A204.1 (cell line): Measurements from ENCODE around the gene PAX5.

Experiments used
- FAIRE-seq: peaks from 2 replicates; lab custom pipeline; 2012; peaks lifted over from hg19 to GRCh38; lab: Jason Lieb, UNC

Gene PAX5

GRCh38 chr9:36900856-36901220, 133.2 kb downstream of the PAX5 start:
- FAIRE-seq = no peak

- no peak for FAIRE-seq
These were observed 133.8 kb downstream of the PAX5 start for GRCh38 chr9:36900136-36900855.

GRCh38 chr9:36899406-36899805, 134.7 kb downstream of the PAX5 start:
- no peak for FAIRE-seq

GRCh38 chr9:36898431-36899020, 135.5 kb downstream of the PAX5 start:
- FAIRE-seq = no peak

- FAIRE-seq = no peak
These were observed 136.6 kb downstream of the PAX5 start for GRCh38 chr9:36897478-36897877.

- FAIRE-seq = no peak
These were observed 137.0 kb downstream of the PAX5 start for GRCh38 chr9:36897019-36897418.

- no peak for FAIRE-seq
These were observed 137.8 kb downstream of the PAX5 start for GRCh38 chr9:36896296-36896695.

- FAIRE-seq = no peak
These were observed 138.3 kb downstream of the PAX5 start for GRCh38 chr9:36895744-36896260.

GRCh38 chr9:36894695-36895310, 139.3 kb downstream of the PAX5 start:
- FAIRE-seq = no peak

- no peak for FAIRE-seq
These were observed 140.2 kb downstream of the PAX5 start for GRCh38 chr9:36893911-36894310.

GRCh38 chr9:36893184-36893583, 140.9 kb downstream of the PAX5 start:
- FAIRE-seq = no peak

- no peak for FAIRE-seq
These were observed 141.8 kb downstream of the PAX5 start for GRCh38 chr9:36892279-36892678.

- FAIRE-seq = no peak
These were observed 142.7 kb downstream of the PAX5 start for GRCh38 chr9:36891341-36891811.

- FAIRE-seq = no peak
These were observed 144.2 kb downstream of the PAX5 start for GRCh38 chr9:36889844-36890243.

- FAIRE-seq = no peak
These were observed 145.5 kb downstream of the PAX5 start for GRCh38 chr9:36888551-36888950.

- no peak for FAIRE-seq
These were observed 149.3 kb downstream of the PAX5 start for GRCh38 chr9:36884721-36885120.

GRCh38 chr9:36882594-36882993, 151.5 kb downstream of the PAX5 start:
- no peak for FAIRE-seq

GRCh38 chr9:36881743-36882441, 152.2 kb downstream of the PAX5 start:
- FAIRE-seq = no peak

GRCh38 chr9:36881316-36881715, 152.8 kb downstream of the PAX5 start:
- FAIRE-seq = no peak

GRCh38 chr9:36880075-36880474, 154.0 kb downstream of the PAX5 start:
- no peak for FAIRE-seq

- no peak for FAIRE-seq
These were observed 154.8 kb downstream of the PAX5 start for GRCh38 chr9:36878986-36879982.

- no peak for FAIRE-seq
These were observed 156.8 kb downstream of the PAX5 start for GRCh38 chr9:36877239-36877638.
